RWPE1 (cell line): ENCODE data around the gene SDR42E2.
"Not testable (repeated sequence)": the region's sequence is repeated elsewhere in the genome, so short reads cannot be mapped to it uniquely, and the experiment has no call there.

ENCODE experiments used
- CTCF ChIA-PET: fragments of 350-600 bp; sonication (Branson Sonifier 250); formaldehyde crosslinking; extraction: SDS; loops from one replicate; lab custom pipeline; 2021; lab: Yijun Ruan, JAX
- POLR2A ChIA-PET: fragments of 400-600 bp; formaldehyde crosslinking; extraction: SDS; loops from one replicate; lab custom pipeline; 2020; ENCODE audit warnings: antibody characterized with exemption; ENCODE audit not compliant: low non-redundant PET; lab: Yijun Ruan, JAX
- DNase-seq: peaks from one replicate; pipeline ENCODE4 v3.0.0; 2012; ENCODE audit warnings: low spot score
- H3K27ac ChIP-seq: fragments of 450-650 bp; 2 replicates; pipeline ENCODE4 v1.5.1; 2017
- TF ChIP-seq, protein P1 (sequence below): fragments of 450-650 bp; conservative IDR thresholded peaks from 2 replicates; pipeline ENCODE4 v1.5.1; 2017; ENCODE audit warnings: low read depth, mild to moderate bottlenecking

The SDR42E2 gene

DNA sequence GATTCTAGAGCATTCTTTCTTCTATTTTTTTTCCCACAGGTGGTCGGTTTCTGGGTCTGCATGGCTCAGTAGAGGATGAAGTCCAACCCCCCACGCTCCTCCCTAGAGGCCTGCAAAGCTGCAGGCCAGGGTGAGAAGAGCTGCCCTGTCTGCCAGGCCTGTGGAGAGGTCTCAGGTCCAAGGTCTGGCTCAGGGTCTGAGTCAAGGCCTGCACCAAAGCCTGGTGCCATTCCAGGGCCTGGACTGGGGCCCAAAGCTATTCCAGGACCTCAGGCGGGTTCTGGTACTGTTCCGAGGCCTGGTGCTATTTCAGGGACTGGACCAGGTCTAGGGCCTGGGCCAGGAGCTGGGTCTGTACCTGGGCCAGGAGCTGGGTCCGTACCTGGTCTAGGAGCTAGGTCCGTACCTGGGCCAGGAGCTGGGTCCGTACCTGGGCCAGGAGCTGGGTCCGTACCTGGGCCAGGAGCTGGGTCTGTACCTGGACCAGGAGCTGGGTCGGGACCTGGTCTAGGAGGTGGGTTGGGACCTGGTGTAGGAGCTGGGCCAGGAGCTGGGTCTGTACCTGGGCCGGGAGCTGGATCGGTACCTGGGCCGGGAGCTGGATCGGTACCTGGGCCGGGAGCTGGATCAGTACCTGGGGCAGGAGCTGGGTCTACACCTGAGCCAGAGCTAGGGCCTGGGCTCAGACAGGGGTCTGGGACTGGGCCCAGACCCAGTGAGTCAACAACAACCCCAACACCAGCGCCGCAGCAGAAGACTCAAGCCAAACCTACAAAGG is 3.4 kb downstream of the SDR42E2 start:
- ChIA-PET CTCF (no interaction called here), POLR2A (no interaction called here)
- no peak overlapping the region for H3K27ac ChIP-seq
- TF ChIP-seq, protein P1, sequence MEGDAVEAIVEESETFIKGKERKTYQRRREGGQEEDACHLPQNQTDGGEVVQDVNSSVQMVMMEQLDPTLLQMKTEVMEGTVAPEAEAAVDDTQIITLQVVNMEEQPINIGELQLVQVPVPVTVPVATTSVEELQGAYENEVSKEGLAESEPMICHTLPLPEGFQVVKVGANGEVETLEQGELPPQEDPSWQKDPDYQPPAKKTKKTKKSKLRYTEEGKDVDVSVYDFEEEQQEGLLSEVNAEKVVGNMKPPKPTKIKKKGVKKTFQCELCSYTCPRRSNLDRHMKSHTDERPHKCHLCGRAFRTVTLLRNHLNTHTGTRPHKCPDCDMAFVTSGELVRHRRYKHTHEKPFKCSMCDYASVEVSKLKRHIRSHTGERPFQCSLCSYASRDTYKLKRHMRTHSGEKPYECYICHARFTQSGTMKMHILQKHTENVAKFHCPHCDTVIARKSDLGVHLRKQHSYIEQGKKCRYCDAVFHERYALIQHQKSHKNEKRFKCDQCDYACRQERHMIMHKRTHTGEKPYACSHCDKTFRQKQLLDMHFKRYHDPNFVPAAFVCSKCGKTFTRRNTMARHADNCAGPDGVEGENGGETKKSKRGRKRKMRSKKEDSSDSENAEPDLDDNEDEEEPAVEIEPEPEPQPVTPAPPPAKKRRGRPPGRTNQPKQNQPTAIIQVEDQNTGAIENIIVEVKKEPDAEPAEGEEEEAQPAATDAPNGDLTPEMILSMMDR = no peak
- no peak for DNase-seq

DNA sequence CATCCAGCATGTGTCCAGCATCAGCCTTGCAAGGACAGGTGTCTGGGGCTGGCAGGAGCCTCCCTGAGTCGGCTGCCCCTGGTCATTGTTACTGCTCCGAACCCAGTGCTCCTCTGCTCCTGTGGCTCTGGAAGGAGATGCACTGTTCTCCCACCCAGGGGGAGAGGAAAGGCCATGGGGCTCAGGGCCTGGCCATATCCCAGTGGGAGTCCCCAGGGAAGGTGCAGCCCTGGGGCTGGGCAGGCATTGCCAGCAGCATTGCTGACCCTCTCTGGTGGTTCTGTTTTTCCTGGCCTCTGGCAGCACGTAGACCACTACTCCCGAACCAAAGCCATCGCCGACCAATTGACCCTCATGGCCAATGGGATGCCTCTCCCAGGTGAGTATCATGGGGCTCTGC is 9.6 kb downstream of the SDR42E2 start:
- TF ChIP-seq, protein P1 = no peak
- ChIA-PET POLR2A (no interaction called here), CTCF (no interaction called here)
- DNase-seq = no peak
- H3K27ac ChIP-seq = no peak overlapping the region

DNA sequence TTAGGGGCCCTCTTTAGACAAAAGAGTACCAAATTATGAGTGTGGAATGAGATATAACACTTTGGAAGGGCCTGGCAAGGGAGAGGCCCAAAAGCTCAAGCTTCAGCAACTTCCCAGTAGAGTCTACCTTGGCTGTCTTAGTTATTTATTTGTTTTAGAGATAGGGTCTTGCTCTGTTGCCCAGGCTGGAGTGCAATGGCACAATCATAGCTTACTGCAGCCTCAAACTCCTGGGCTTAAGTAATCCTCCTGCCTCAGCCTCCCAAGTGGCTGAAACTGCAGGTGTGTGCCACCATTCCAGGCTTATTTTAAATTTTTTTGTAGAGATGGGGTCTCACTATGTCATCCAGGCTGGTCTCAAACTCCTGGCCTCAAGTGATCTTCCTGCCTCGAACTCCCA is 10.3 kb downstream of the SDR42E2 start:
- CTCF ChIA-PET, H3K27ac ChIP-seq, POLR2A ChIA-PET, DNase-seq: not testable (repeated sequence)

DNA sequence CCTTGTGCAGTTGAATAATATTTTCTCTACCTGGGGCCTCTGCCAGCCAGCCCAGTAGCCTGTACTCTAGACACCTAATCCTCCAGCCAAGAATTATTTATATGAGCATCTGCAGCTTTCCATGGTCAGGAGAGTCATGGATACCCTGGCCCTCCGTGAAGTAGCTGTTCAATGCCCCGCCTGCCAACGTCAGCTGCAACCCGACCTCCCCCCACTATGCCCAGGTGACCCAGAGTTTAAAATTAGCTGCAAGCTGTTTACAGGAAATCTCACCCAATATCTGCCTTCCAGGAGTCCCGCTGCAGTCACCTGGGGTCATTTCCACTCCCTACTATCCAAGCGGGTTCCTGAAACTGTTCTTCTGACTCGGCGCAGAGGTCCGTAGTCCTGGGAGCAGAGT is 12.3 kb downstream of the SDR42E2 start:
- CTCF ChIA-PET = interaction anchor here (0.5 to 1.3 kb wide), 3 partner anchors 15 to 97 kb away, joined by 3 to 5 read pairs (median 3); no protein-coding TSS in a partner anchor
- no peak for DNase-seq
- H3K27ac ChIP-seq = no peak overlapping the region
- POLR2A ChIA-PET = interaction anchor here (0.5 kb wide), 1 partner anchor 28 kb away, joined by 3 read pairs; no protein-coding TSS in a partner anchor
- TF ChIP-seq, protein P1 = no peak

DNA sequence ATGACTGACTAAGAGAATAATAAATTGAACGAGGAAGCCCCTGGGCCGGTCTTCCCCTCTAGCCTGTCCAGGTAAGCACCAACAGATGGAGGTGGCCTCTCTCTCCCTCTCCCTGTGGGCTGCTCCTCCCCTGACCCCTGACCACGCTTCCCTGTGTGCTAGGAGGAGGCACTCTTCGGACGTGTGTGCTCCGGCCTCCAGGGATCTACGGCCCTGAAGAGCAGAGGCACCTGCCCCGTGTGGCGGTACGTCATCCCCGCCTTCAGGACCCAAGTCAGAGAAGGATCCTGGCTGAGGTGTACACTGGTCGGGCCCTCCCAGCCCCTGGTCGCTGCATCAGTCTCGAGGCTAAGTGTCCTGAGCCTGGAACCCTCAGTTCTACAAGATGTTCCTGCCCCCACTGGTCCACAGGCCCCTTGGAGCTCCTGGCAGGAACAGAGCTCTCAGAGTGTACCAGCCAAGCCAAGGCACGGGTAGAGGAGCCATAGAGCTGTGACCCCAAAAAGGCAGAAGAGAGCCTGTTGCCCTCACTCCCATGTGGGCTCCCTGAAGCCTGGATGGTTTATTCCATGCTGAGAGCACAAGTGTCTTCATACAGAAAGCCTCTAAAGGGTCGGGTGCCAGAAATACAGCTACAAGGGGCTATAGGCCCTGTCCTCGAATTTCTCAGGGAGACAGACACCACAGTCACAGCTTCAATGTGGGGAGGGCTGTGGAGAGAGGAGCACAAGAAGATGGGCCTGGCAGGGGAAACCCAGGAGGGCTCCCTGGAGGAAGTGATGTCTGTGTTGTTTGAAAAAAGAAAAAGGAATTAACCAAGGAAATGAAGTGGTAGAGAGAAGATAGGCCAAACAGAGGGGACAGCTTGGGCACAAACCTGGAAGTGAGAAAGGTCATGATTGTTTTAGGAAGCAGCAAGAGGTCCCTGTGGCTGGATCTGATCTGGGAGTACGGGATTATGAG is 15.9 kb downstream of the SDR42E2 start:
- CTCF ChIA-PET = no interaction called here
- TF ChIP-seq, protein P1 = no peak
- POLR2A ChIA-PET = no interaction called here
- no peak overlapping the region for H3K27ac ChIP-seq
- DNase-seq = no peak

DNA sequence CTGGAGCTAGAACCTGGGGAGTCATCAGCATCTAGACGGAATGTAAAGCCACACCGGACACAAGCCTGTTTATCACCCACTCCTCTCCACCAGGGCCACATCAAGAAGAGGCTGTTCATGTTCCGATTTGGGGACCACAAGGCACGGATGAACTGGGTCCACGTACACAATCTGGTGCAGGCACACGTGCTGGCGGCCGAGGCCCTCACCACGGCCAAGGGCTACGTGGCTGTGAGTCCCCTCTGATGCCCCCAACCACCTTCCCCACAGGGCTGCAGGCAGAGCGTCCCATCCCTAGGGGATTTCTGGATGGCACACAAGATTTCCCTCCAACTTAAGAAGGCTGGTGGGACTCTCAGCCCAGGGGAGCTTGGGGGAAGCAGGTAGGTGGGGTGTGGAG is 19.1 kb downstream of the SDR42E2 start:
- ChIA-PET POLR2A (no interaction called here), CTCF (interaction anchor here (0.7 to 1.1 kb wide), 2 partner anchors 17 to 104 kb away, joined by 3 read pairs; no protein-coding TSS in a partner anchor)
- DNase-seq = no peak
- TF ChIP-seq, protein P1 = no peak
- no peak overlapping the region for H3K27ac ChIP-seq
